A549 (cell line): Measurements from ENCODE around the gene PPA1.

Experiments
- CHD2 ChIP-seq: fragments of 150-350 bp; IDR thresholded peaks from 2 replicates; pipeline ENCODE4 v1.6.1; 2014; ENCODE audit warnings: low read length; ENCODE audit not compliant: partially characterized antibody
- CTCF ChIP-seq: fragments of >200 bp; sonication (Bioruptor Twin); formaldehyde crosslinking; IDR thresholded peaks from 3 replicates; pipeline ENCODE4 v1.5.1; 2016
- EHMT2 ChIP-seq: fragments of 200-600 bp; sonication (generic); IDR thresholded peaks from 2 replicates; pipeline ENCODE4 v1.6.1; 2016; ENCODE audit warnings: antibody characterized with exemption, low read depth, mild to moderate bottlenecking, moderate library complexity
- KDM1A ChIP-seq: fragments of 200-600 bp; sonication (generic); IDR thresholded peaks from 2 replicates; pipeline ENCODE4 v1.6.1; 2016; ENCODE audit warnings: low read depth, mild to moderate bottlenecking
- MAZ ChIP-seq: fragments of 150-350 bp; IDR thresholded peaks from 2 replicates; pipeline ENCODE4 v1.6.1; 2014; ENCODE audit warnings: antibody characterized with exemption, low read depth, low read length, borderline replicate concordance
- POLR2A ChIP-seq: IDR thresholded peaks from 2 replicates; pipeline ENCODE4 v1.6.1; 2012; ENCODE audit warnings: mild to moderate bottlenecking, low read length
- SREBF2 ChIP-seq: fragments of 450-650 bp; IDR thresholded peaks from 2 replicates; pipeline ENCODE4 v1.6.1; 2014; ENCODE audit warnings: mild to moderate bottlenecking, moderate library complexity
- USF2 ChIP-seq: fragments of 450-650 bp; IDR thresholded peaks from 2 replicates; pipeline ENCODE4 v1.6.1; 2014; ENCODE audit warnings: antibody characterized with exemption
- ZNF302 ChIP-seq: fragments of 250-450 bp; sonication (Bioruptor Pico); IDR thresholded peaks from 2 replicates; pipeline ENCODE4 v1.9.0; 2021; ENCODE audit warnings: inconsistent platforms, mild to moderate bottlenecking, moderate library complexity
- TF ChIP-seq, protein P1 (sequence below): fragments of 200-600 bp; sonication (generic); IDR thresholded peaks from 2 replicates; pipeline ENCODE4 v1.6.1; 2016; ENCODE audit warnings: antibody characterized with exemption, mild to moderate bottlenecking, moderate library complexity

DNA sequence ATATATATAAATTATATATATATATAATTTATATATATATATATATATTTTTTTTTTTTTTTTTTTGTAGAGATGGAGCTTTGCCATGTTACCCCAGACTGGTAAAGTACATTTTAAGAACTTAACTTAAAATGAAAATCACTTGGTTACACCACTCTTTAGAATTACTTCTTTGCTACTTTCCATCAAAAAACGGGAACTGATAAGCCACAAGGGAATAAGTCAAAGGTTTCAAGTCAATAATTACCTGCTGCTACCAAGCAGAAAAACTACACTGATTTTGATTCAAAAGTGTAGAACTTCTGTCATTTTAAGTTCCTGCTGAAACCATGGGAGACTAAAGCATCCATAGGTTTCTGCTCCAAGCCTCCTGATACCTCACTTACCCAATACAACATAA lies 12.2 kb downstream of the PPA1 start:
- TF ChIP-seq KDM1A (no peak), POLR2A (no peak), SREBF2 (no peak), CHD2 (no peak), CTCF (no peak), EHMT2 (no peak), USF2 (no peak), MAZ (no peak), ZNF302 (CRISPR knock-in tag) (no peak)
- TF ChIP-seq, protein P1, sequence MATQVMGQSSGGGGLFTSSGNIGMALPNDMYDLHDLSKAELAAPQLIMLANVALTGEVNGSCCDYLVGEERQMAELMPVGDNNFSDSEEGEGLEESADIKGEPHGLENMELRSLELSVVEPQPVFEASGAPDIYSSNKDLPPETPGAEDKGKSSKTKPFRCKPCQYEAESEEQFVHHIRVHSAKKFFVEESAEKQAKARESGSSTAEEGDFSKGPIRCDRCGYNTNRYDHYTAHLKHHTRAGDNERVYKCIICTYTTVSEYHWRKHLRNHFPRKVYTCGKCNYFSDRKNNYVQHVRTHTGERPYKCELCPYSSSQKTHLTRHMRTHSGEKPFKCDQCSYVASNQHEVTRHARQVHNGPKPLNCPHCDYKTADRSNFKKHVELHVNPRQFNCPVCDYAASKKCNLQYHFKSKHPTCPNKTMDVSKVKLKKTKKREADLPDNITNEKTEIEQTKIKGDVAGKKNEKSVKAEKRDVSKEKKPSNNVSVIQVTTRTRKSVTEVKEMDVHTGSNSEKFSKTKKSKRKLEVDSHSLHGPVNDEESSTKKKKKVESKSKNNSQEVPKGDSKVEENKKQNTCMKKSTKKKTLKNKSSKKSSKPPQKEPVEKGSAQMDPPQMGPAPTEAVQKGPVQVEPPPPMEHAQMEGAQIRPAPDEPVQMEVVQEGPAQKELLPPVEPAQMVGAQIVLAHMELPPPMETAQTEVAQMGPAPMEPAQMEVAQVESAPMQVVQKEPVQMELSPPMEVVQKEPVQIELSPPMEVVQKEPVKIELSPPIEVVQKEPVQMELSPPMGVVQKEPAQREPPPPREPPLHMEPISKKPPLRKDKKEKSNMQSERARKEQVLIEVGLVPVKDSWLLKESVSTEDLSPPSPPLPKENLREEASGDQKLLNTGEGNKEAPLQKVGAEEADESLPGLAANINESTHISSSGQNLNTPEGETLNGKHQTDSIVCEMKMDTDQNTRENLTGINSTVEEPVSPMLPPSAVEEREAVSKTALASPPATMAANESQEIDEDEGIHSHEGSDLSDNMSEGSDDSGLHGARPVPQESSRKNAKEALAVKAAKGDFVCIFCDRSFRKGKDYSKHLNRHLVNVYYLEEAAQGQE = no peak
